ENCODE data around the gene GRAP2. TPM values are rescaled to one million over a fixed set of nuclear protein-coding genes. Genes with fewer than 3 reads are reported as not detected.
A peak's percentile ranks its signal among the peaks of the same experiment; 100 is the strongest.

GRAP2 gene
- polyA plus RNA-seq, 1 donor (not counting 4 experiments of a cell fraction or from before 2014, with no cell fraction given): not detected

- peak overlapping the region; percentile 46 for H3K9ac ChIP-seq (ENCODE audit: control insufficient read depth, extremely low read depth, insufficient read depth, low read length)
- no peak overlapping the region for H2AFZ ChIP-seq (ENCODE audit: control insufficient read depth, low read length)
- H3K27me3 ChIP-seq (ENCODE audit: control insufficient read depth, extremely low read depth, insufficient read depth, low read length): no peaks in the 10 kb centered on the region
- H3K4me2 ChIP-seq (ENCODE audit: control insufficient read depth, extremely low read depth, insufficient read depth, low read depth, low read length): peak overlapping the region; percentile 44
- peak overlapping the region; percentile 66 for H3K27ac ChIP-seq (ENCODE audit: control insufficient read depth, insufficient read depth, low read length)
- peaks cover 59% of the 10 kb centered on the region for H3K4me1 ChIP-seq (ENCODE audit: control insufficient read depth, extremely low read depth, insufficient read depth, low read length)
- H3K9me1 ChIP-seq (ENCODE audit: control insufficient read depth, extremely low read depth, insufficient read depth, low read length): peaks cover 5% of the 10 kb centered on the region
- H3K79me2 ChIP-seq (ENCODE audit: control insufficient read depth, insufficient read depth, low read length): peaks cover 26% of the 10 kb centered on the region
- DNase-seq (ENCODE audit: low read depth, low spot score) (peak; percentile 69), FAIRE-seq (peak; percentile 96)
- H3K9me3 ChIP-seq (ENCODE audit: control insufficient read depth, low read depth, low read length): no peaks in the 10 kb centered on the region
- H3K4me3 ChIP-seq (ENCODE audit: control insufficient read depth in 2 of 3, extremely low read depth in 1 of 3, insufficient read depth in 2 of 3, low read depth in 1 of 3, low read length in 3 of 3): no peak overlapping the region
- TF ChIP-seq EZH2 (IDR thresholded peaks at IDR 0.05; ENCODE audit: low read length) (no peak), CTCF (optimal IDR thresholded peaks at IDR 0.05 in 1 of 3, IDR thresholded peaks at IDR 0.05 in 1 of 3, conservative IDR thresholded peaks at IDR 0.05 in 1 of 3; ENCODE audit: extremely low read depth in 1 of 3, insufficient read depth in 2 of 3, low read length in 3 of 3) (no peak)
- peaks cover 12% of the 10 kb centered on the region for H4K20me1 ChIP-seq (ENCODE audit: control insufficient read depth, extremely low read depth, insufficient read depth, low read length)
- dilution Hi-C loops (cut with MboI; ENCODE audit: extremely low pct_ligation_motif_present, low sequenced_read_pairs): no loop called here
- peaks cover 29 to 35% of the 10 kb centered on the region in 2 experiments for H3K36me3 ChIP-seq (ENCODE audit: control insufficient read depth in 2 of 2, extremely low read depth in 1 of 2, insufficient read depth in 2 of 2, low read length in 2 of 2)
These were observed 121.8 kb downstream of the GRAP2 start for GRCh38 chr22:40022536-40023240.

Small RNA genes within 50 kb of the gene (small RNA-seq; reads per million reads assigned to genes)
- gene RN7SKP210 (ENCODE audit: insufficient read length in 3 of 3, low read depth in 3 of 3, low replicate concordance in 1 of 3): 0 reads per million in 3 experiments

Other genes with a start within 250 kb of the GRAP2 start
- not detected in 3 replicates for gene ENTHD1, start 7.3 kb upstream of the GRAP2 start, polyA plus RNA-seq
- gene TMA7B, start 59.3 kb downstream of the GRAP2 start, polyA plus RNA-seq: not detected in 3 replicates
- gene FAM83F, start 93.9 kb downstream of the GRAP2 start, polyA plus RNA-seq: 15.3 to 45.1 TPM (median 22.8 TPM) in 3 replicates

Measured in keratinocyte (primary cell).